A549 (cell line): ENCODE measurements around the gene CD180.

Source experiments
- BHLHE40 ChIP-seq: IDR thresholded peaks from 2 replicates; pipeline ENCODE4 v1.6.1; 2012; ENCODE audit warnings: low read depth, low read length, inconsistent platforms
- CTCF ChIP-seq: fragments of >200 bp; sonication (Bioruptor Twin); formaldehyde crosslinking; IDR thresholded peaks from 3 replicates; pipeline ENCODE4 v1.5.1; 2016
- ELK1 ChIP-seq: fragments of 150-350 bp; IDR thresholded peaks from 2 replicates; pipeline ENCODE4 v1.6.1; 2014; ENCODE audit warnings: low read depth, mild to moderate bottlenecking, low read length
- TF ChIP-seq, protein P1 (sequence below): IDR thresholded peaks from 2 replicates; pipeline ENCODE4 v1.6.1; 2012
- TF ChIP-seq, protein P2 (sequence below): fragments of 450-650 bp; IDR thresholded peaks from 2 replicates; pipeline ENCODE4 v1.6.1; 2014; ENCODE audit warnings: antibody characterized with exemption

DNA sequence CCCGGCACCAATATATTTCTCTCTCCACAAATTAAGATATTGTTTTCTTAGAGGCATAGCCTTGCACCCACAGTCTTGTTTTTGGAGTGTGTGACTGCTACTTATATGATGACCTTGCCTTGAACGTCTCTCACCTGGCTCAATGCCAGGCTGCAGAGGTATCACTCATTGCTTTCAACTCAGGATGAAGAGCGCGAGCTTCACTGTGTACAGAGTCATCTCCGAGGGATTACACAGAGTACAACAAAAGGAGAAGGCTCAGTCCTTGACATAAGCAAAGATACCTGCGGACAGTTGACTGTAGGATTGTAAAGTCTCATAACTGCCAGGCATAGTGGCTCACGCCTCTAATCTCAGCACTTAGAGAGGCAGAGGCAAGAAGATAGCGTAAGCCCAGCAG is 53.8 kb downstream of the CD180 start:
- TF ChIP-seq, protein P1, sequence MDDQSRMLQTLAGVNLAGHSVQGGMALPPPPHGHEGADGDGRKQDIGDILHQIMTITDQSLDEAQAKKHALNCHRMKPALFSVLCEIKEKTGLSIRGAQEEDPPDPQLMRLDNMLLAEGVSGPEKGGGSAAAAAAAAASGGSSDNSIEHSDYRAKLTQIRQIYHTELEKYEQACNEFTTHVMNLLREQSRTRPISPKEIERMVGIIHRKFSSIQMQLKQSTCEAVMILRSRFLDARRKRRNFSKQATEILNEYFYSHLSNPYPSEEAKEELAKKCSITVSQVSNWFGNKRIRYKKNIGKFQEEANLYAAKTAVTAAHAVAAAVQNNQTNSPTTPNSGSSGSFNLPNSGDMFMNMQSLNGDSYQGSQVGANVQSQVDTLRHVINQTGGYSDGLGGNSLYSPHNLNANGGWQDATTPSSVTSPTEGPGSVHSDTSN: no peak
- TF ChIP-seq, protein P2, sequence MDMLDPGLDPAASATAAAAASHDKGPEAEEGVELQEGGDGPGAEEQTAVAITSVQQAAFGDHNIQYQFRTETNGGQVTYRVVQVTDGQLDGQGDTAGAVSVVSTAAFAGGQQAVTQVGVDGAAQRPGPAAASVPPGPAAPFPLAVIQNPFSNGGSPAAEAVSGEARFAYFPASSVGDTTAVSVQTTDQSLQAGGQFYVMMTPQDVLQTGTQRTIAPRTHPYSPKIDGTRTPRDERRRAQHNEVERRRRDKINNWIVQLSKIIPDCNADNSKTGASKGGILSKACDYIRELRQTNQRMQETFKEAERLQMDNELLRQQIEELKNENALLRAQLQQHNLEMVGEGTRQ: no peak
- TF ChIP-seq ELK1 (no peak), CTCF (no peak), BHLHE40 (no peak)
